GM12801 (cell line): ENCODE measurements around the gene UNC5A.

Experiments
- CTCF ChIP-seq: IDR thresholded peaks from one replicate; pipeline ENCODE4 v1.5.1; 2011; ENCODE audit warnings: control low read depth; ENCODE audit not compliant: insufficient read length; ENCODE audit errors: extremely low read depth

The UNC5A gene

GRCh38 chr5:176771102-176771845, 39.1 kb upstream of the UNC5A start:
- TF ChIP-seq CTCF: no peak

- no peak for TF ChIP-seq CTCF
These were observed 37.8 kb upstream of the UNC5A start for GRCh38 chr5:176772271-176773210.

- TF ChIP-seq CTCF: no peak
These were observed 36.8 kb upstream of the UNC5A start for GRCh38 chr5:176773408-176774035.

- no peak for TF ChIP-seq CTCF
These were observed 35.9 kb upstream of the UNC5A start for GRCh38 chr5:176774216-176775171.

GRCh38 chr5:176775409-176775808, 35.0 kb upstream of the UNC5A start:
- no peak for TF ChIP-seq CTCF

GRCh38 chr5:176776141-176776865, 34.1 kb upstream of the UNC5A start:
- no peak for TF ChIP-seq CTCF
